ENCODE measurements around the gene CNTLN. TPM values are rescaled to one million over a fixed set of nuclear protein-coding genes. Genes with fewer than 3 reads are reported as not detected.

CNTLN gene
- total RNA-seq, 1 experiment from 2014 or later = 5.1 TPM

DNA sequence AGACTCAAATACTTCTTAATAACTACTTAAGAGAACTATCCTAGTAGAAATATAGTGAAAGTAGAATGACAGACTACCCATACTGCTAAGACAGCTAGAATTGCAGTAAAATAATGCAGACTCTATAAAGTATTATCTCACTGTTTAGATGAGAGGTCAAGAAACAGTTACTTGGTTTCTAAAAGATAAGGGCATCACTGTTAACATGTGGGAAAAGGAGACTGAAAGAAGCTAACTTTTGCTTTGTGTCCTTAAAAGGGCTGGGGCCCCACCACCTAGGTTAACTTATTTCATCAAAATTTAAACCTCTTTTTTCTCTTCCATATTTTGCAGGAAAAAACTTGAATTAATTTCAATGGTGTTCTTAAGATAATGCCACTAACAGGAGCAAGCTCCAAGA is 204.3 kb downstream of the CNTLN start (continued):
- TF ChIP-seq, protein P1, sequence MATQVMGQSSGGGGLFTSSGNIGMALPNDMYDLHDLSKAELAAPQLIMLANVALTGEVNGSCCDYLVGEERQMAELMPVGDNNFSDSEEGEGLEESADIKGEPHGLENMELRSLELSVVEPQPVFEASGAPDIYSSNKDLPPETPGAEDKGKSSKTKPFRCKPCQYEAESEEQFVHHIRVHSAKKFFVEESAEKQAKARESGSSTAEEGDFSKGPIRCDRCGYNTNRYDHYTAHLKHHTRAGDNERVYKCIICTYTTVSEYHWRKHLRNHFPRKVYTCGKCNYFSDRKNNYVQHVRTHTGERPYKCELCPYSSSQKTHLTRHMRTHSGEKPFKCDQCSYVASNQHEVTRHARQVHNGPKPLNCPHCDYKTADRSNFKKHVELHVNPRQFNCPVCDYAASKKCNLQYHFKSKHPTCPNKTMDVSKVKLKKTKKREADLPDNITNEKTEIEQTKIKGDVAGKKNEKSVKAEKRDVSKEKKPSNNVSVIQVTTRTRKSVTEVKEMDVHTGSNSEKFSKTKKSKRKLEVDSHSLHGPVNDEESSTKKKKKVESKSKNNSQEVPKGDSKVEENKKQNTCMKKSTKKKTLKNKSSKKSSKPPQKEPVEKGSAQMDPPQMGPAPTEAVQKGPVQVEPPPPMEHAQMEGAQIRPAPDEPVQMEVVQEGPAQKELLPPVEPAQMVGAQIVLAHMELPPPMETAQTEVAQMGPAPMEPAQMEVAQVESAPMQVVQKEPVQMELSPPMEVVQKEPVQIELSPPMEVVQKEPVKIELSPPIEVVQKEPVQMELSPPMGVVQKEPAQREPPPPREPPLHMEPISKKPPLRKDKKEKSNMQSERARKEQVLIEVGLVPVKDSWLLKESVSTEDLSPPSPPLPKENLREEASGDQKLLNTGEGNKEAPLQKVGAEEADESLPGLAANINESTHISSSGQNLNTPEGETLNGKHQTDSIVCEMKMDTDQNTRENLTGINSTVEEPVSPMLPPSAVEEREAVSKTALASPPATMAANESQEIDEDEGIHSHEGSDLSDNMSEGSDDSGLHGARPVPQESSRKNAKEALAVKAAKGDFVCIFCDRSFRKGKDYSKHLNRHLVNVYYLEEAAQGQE (IDR thresholded peaks at IDR 0.05; ENCODE audit: low read depth) = no peak
- TF ChIP-seq SIN3A (IDR thresholded peaks at IDR 0.05; ENCODE audit: low read depth) = no peak

DNA sequence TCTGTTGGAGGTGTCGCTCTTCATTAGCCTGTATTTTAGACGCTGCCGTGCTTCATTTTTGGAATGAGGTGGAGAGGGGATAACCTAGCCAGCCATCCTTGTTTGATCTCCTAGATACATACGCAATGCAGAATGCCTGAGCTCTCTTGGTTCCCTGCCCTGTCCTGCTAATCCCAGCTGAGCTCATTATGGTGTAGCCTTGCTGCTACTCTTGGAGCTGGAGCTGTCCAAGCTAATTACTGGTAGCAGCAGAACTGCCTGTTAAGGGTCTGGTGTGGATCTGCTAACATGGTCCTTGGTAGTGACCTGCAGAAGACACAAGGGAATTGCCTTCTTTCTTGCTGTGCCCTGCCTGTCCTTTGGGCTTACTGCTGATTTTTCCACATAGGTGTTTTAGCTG is 207.9 kb downstream of the CNTLN start:
- no peaks in the 10 kb centered on the region for H4K20me1 ChIP-seq (ENCODE audit: insufficient read depth)
- intact Hi-C loops (cut with micrococcal nuclease) = no loop called here
- ATAC-seq (no peak), DNase-seq (ENCODE audit: low read depth, low spot score) (no peak)
- no peaks in the 10 kb centered on the region for H3K27me3 ChIP-seq (ENCODE audit: insufficient read depth, low read length)
- H3K9me3 ChIP-seq (ENCODE audit: control insufficient read depth in 1 of 2, insufficient read depth in 1 of 2, low read depth in 1 of 2, low read length in 2 of 2) = no peaks in the 10 kb centered on the region
- H3K27ac ChIP-seq (ENCODE audit: low read depth, low read length) = no peak overlapping the region
- ChIA-PET CTCF (no interaction called here), RAD21 (ENCODE audit: low non-redundant PET in 1 of 2, low total read pairs in 2 of 2, uncharacterized antibody in 2 of 2, unreplicated experiment in 2 of 2) (no interaction called here), POLR2A (no interaction called here)
- H3K9ac ChIP-seq (ENCODE audit: low read length) = no peak overlapping the region
- no peaks in the 10 kb centered on the region for H3K4me1 ChIP-seq (ENCODE audit: control insufficient read depth in 1 of 2, insufficient read depth in 2 of 2, low read length in 2 of 2)
- no peak overlapping the region for H3K4me3 ChIP-seq (replicated peaks in 1 of 2; ENCODE audit: low read depth in 1 of 2, low read length in 2 of 2)
- no peak overlapping the region for H2AFZ ChIP-seq (ENCODE audit: low read depth, low read length, poor library complexity, severe bottlenecking)
- H3K9me2 ChIP-seq (ENCODE audit: insufficient read depth) = no peaks in the 10 kb centered on the region
- H3K36me3 ChIP-seq (ENCODE audit: control insufficient read depth in 1 of 2, insufficient read depth in 2 of 2, low read length in 2 of 2) = no peaks in the 10 kb centered on the region
- no peak overlapping the region for H3K4me2 ChIP-seq (ENCODE audit: low read length)
- no peaks in the 10 kb centered on the region for H3K79me2 ChIP-seq (ENCODE audit: insufficient read depth, low read length)
- no TSS peak for BruUV-seq (replicated peaks)
- TF ChIP-seq, protein P1 (IDR thresholded peaks at IDR 0.05; ENCODE audit: low read depth) = no peak
- TF ChIP-seq, protein P2, sequence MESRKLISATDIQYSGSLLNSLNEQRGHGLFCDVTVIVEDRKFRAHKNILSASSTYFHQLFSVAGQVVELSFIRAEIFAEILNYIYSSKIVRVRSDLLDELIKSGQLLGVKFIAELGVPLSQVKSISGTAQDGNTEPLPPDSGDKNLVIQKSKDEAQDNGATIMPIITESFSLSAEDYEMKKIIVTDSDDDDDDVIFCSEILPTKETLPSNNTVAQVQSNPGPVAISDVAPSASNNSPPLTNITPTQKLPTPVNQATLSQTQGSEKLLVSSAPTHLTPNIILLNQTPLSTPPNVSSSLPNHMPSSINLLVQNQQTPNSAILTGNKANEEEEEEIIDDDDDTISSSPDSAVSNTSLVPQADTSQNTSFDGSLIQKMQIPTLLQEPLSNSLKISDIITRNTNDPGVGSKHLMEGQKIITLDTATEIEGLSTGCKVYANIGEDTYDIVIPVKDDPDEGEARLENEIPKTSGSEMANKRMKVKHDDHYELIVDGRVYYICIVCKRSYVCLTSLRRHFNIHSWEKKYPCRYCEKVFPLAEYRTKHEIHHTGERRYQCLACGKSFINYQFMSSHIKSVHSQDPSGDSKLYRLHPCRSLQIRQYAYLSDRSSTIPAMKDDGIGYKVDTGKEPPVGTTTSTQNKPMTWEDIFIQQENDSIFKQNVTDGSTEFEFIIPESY (IDR thresholded peaks at IDR 0.05; ENCODE audit: extremely low read depth, insufficient replicate concordance, low read length) = no peak
- TF ChIP-seq RAD21 (IDR thresholded peaks at IDR 0.05; ENCODE audit: low read depth) (no peak), ATF3 (IDR thresholded peaks at IDR 0.05) (no peak), SIN3A (IDR thresholded peaks at IDR 0.05; ENCODE audit: low read depth) (no peak), CEBPB (IDR thresholded peaks at IDR 0.05; ENCODE audit: low read depth) (no peak), YY1 (IDR thresholded peaks at IDR 0.05; ENCODE audit: extremely low read depth, insufficient replicate concordance, low read depth, low read length) (no peak), SRF (IDR thresholded peaks at IDR 0.05; ENCODE audit: low read depth) (no peak), ZNF274 (IDR thresholded peaks at IDR 0.05; ENCODE audit: low read depth, low read length) (no peak), EZH2 (IDR thresholded peaks at IDR 0.05) (no peak), ZFX (IDR thresholded peaks at IDR 0.05) (no peak), JUND (IDR thresholded peaks at IDR 0.05) (no peak), EZH2phosphoT487 (IDR thresholded peaks at IDR 0.05; ENCODE audit: borderline replicate concordance) (no peak), SP1 (IDR thresholded peaks at IDR 0.05; ENCODE audit: low read depth) (no peak)
- TF ChIP-seq, protein P3, sequence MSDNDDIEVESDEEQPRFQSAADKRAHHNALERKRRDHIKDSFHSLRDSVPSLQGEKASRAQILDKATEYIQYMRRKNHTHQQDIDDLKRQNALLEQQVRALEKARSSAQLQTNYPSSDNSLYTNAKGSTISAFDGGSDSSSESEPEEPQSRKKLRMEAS (IDR thresholded peaks at IDR 0.05) = no peak

Data from HCT116 (cell line).